Epithelial cell of prostate (primary cell): ENCODE measurements around the gene RBM17.

Source experiments
- DNase-seq: peaks from one replicate; pipeline ENCODE4 v3.0.0-alpha.2; 2011; ENCODE audit warnings: low read depth, low spot score
- H3K27ac ChIP-seq: fragments of 450-650 bp; 2 replicates; pipeline ENCODE4 v1.5.1; 2017; ENCODE audit warnings: mild to moderate bottlenecking

The RBM17 gene

DNA sequence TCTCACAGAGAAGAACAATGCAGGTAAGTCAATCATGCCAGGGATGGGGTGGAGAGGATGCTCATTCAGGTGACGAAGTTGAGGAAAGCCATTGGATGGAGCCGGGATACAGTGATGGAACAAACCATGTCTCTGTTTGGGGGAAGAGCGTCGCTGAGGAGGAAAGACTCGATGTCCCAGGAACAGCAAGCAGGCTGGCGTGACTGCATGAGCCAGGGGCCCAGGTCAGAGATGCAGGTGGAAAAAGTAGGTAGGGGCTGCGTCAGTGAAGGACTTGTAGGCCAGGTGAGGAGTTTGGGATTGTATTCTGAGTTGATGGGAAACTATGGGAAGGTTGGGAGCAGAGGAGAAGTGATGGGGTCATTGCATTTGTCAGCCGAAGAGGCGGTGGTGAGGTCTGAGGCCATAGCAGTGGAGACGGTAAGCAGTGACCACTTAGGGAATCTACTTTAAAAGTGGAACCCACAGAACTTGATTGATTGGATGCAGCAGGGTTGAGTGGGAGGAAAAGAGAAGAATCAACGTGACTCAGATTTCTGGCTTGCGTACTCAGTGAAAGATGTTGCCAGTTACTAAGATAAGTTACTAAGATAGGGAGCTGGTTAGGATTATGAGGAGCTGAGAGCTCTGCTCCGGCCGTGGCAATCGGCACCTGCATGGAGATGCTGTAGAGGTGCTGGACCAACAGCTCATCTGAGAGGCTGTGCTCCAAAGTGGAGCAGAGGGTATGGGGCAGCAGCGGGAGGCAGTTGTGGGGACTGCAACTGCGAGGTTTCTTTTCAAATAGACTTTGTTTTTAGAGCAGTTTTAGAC lies 14.1 kb upstream of the RBM17 start:
- no peak for DNase-seq
- H3K27ac ChIP-seq, result no peak overlapping the region

- DNase-seq, result no peak
- H3K27ac ChIP-seq, result no peak overlapping the region
Measured at GRCh38 chr10:6077071-6077675, 11.7 kb upstream of the RBM17 start.

- DNase-seq, result no peak
- H3K27ac ChIP-seq, result no peak overlapping the region
Measured at GRCh38 chr10:6079044-6079443, 9.8 kb upstream of the RBM17 start.

DNA sequence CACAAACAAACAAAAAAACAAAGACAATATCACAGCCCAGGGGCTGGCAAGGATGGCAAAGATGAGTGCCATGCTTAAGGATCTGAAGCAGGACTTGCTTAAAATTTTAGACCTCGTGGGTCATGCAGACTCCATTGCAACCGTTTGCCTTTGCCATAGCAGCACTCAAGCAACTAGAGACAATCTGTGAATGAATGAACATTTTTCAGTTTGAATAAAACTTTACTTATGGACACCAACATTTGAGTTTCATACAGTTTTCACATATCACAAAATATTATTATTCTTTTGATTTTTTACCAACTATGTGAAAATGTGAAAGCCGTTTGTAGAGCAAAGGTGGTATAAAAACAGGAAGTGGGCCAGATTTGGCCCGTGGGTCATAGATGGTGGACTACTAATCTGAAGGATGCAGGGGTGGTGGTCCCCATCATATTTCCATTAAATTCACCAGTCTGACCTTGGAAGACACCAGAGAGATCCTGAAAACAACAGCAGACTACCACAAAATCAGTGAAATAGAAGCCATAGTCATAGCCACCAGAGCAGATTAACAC lies 8.3 kb upstream of the RBM17 start:
- H3K27ac ChIP-seq, result no peak overlapping the region
- no peak for DNase-seq

GRCh38 chr10:6082496-6083395 lies 6.1 kb upstream of the RBM17 start:
- H3K27ac ChIP-seq, result no peak overlapping the region
- no peak for DNase-seq

DNA sequence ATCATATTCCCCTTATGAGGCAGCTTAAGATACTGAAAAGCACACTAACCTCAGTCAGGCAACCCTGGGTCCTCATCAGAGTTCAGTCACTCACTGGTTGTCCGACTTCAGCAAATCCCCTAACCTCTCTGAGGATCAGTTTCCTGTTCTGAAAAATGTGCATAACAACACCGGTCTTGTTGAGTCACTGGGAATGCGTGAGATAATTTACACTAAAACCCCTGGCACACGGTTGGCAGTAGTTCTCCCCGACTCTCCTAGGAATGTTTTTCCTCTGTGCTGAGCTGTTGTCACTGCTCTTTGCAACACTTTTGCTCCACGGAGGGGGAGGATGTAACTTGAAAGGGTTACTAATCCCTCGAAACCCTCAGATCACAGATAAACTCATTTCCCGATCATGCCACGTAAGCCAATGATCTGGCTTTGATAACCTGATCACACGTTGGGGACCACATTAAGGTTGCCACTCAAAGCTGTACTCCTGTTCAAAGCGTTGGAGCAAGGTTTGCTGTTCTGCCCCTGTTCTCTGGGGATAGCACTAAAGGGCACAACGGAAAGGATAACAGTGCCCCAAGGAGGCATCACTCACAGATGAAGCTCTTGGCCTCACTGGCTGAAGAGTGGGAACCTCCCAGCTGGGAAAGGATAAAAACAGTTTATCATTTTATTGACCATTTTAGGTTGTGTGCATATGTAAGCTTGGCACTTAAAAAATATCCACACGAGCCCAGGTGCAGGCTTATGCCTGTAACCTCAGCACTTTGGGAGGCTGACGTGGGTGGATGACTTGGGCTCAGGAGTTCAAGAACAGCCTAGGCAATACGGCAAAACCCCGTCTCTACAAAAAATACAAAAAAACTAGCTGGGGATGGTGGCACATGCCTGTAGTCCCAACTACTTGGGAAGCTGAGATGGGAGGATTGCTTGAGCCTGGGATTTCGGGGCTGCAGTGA lies 5.0 kb upstream of the RBM17 start:
- H3K27ac ChIP-seq, result no peak overlapping the region
- no peak for DNase-seq

DNA sequence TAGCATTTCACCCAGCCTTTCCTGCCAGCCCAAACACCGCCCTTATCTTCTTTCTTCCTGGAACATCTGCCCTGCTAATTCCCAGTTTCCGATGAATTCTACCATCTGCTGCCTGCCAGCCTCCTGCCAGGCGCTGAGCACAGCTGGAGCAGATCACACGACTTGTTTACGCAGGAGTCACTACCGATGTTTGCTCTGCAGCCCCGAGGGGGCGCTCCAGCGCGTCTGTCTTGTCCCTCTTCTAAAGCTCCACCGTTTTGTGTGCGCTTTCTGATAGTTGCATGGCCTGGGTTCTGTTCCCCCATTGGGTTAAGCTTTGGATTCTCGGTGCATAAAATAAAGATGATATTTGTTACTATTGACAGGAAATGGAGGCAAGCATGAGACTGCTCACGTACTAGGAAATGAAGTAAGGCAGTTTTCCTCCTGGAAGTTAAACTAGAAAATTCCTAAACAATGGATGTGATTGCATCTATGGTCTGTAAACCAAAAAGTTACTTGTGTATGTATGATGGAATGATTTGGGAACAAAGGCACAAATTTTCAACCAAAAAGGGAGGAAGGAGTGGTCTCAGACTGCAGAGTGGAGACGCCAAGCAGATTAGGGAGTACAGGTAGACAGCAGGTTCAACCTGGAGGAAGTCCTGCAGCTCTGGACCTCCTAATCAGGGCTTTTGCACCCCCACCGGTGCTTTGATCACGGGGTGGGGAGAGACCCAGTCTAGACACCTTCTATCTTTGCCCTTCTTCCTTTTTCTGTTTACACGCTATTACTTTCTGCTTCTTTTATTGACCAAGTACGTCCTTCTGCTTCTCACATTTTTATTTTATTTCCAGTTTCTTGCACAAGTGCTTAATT lies 2.2 kb upstream of the RBM17 start:
- DNase-seq, result peak; percentile 31
- H3K27ac ChIP-seq, result no peak overlapping the region

GRCh38 chr10:6089334-6090219 lies 743 bp downstream of the RBM17 start:
- peak overlapping the region; percentile 70 for H3K27ac ChIP-seq
- DNase-seq, result peak; percentile 10

GRCh38 chr10:6091630-6092029 lies 2.8 kb downstream of the RBM17 start:
- H3K27ac ChIP-seq, result no peak overlapping the region
- DNase-seq, result no peak

GRCh38 chr10:6092731-6093130 lies 3.9 kb downstream of the RBM17 start:
- DNase-seq, result no peak
- H3K27ac ChIP-seq, result no peak overlapping the region

DNA sequence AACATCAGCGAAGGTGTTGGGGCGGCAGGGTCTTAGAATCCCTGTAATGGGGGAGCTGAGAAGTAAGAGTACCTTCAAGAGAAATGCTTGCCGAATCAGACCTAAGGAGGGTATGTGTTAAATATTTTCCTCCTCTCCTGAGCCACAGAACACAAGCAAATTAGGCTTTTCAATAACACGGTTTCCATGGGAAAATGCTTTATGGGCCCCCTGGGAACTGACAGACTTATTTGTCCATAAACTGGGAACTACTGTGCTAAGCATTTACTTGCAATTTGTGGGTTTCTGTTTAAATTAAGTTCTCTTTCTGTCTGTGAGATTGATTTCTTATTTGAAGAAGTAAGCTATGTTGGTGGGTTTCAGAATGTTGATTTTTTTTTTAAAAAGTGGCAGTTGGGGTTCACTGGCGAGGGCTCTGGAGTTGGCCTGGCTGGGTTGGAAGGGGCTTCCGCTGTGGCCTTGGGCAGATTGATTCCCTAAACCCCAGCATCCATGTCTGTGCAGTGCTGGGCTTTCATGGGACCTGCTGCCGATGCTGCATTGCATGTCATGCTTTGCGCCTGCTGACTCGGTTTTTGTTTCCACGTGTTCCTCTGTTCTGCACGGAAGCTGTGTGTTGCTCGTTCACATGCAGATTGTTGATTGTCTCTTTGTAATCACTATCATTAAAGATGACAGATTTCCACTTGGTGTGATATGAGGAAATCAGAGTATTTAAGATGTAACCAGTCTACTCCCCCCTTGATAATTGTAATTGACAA lies 7.2 kb downstream of the RBM17 start:
- DNase-seq, result no peak
- no peak overlapping the region for H3K27ac ChIP-seq

GRCh38 chr10:6097063-6097462 lies 8.2 kb downstream of the RBM17 start:
- H3K27ac ChIP-seq, result no peak overlapping the region
- DNase-seq, result no peak

GRCh38 chr10:6098156-6098555 lies 9.3 kb downstream of the RBM17 start:
- H3K27ac ChIP-seq, result no peak overlapping the region
- no peak for DNase-seq

- no peak for DNase-seq
Measured at GRCh38 chr10:6100370-6100769, 11.5 kb downstream of the RBM17 start.

GRCh38 chr10:6101181-6101580 lies 12.3 kb downstream of the RBM17 start:
- H3K27ac ChIP-seq, result no peak overlapping the region
- no peak for DNase-seq

More at GRCh38 chr10:6100370-6100769, 11.5 kb downstream of the RBM17 start:
- H3K27ac ChIP-seq, result no peak overlapping the region

DNA sequence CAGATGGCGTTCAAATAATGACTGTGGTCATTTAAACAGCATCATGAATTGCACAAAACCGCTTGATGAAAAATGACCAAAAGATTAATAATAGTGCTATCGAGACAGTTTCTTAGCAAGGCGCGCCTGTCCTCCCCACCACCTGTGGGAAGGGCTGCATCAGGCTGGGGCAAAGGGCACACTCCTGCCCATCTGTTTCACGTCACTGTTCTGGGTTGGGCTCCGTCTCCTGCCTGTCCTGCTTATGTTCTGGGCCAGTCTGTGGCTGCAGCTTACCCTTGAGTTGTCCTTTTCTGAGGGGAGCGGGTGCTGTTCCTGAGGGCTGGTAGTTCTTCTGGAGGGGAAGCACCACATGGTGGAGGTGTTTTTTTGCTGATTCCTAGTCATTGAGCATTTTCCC lies 13.3 kb downstream of the RBM17 start:
- no peak overlapping the region for H3K27ac ChIP-seq

GRCh38 chr10:6103591-6103990 lies 14.8 kb downstream of the RBM17 start:
- DNase-seq, result no peak
- no peak overlapping the region for H3K27ac ChIP-seq

More for the DNA sequence above, 13.3 kb downstream of the RBM17 start:
- DNase-seq, result no peak
